HepG2 (cell line): ENCODE measurements around the gene ARHGAP31. TPM values are rescaled to one million over a fixed set of nuclear protein-coding genes. Genes with fewer than 3 reads are reported as not detected.

Experiments used
- ATAC-seq: fragments of 200-7000 bp; cut with Tn5 transposase; 3 replicates; pipeline ENCODE4 v1.9.1; 2020; ENCODE audit warnings: mild to moderate bottlenecking, moderate library complexity
- BruUV-seq: library from RNA; stranded (reverse); fragments of 400-500 nt; replicated peaks from 2 replicates; lab custom pipeline; 2021; lab: Mats Ljungman, UMichigan
- CTCF ChIA-PET: fragments of 300-600 bp; formaldehyde crosslinking; extraction: SDS; loops from one replicate; lab custom pipeline; 2021; ENCODE audit warnings: low total read pairs, inconsistent platforms, low intra/inter-chr PET ratio; lab: Yijun Ruan, JAX
- POLR2A ChIA-PET: fragments of 350-600 bp; sonication (Branson Sonifier 250); formaldehyde crosslinking; loops from one replicate; lab custom pipeline; 2020; ENCODE audit warnings: antibody characterized with exemption, inconsistent platforms; lab: Yijun Ruan, JAX
- DNase-seq: peaks from one replicate; pipeline ENCODE4 v3.0.0-alpha.2; 2015; ENCODE audit warnings: low spot score
- FAIRE-seq: peaks from 3 replicates; lab custom pipeline; 2011; peaks lifted over from hg19 to GRCh38; lab: Jason Lieb, UNC
- H2AFZ ChIP-seq: one replicate; pipeline ENCODE4 v1.6.1; 2011; ENCODE audit warnings: low read length, inconsistent platforms
- H3K27ac ChIP-seq: fragments of 300-600 bp; 3 replicates; pipeline ENCODE4 v1.8.0; 2011; ENCODE audit warnings: mixed run types, mild to moderate bottlenecking, mixed read lengths, low read length, inconsistent platforms; ENCODE audit not compliant: insufficient read depth; ENCODE audit errors: extremely low read length
- H3K27me3 ChIP-seq, 2 experiments: fragments of 200-600 bp in 1 of 2; 2 replicates in 1 of 2; 3 replicates in 1 of 2; pipeline versions ENCODE4 v1.6.0 to v1.8.0; 2011; ENCODE audit warnings: low read length in 2 of 2, mild to moderate bottlenecking in 2 of 2, moderate library complexity in 2 of 2, inconsistent platforms in 1 of 2; ENCODE audit not compliant: insufficient read depth in 2 of 2, control insufficient read depth in 1 of 2
- H3K36me3 ChIP-seq, 2 experiments: fragments of 200-600 bp in 1 of 2; replicated peaks in 1 of 2; 2 replicates in 1 of 2; 3 replicates in 1 of 2; pipeline versions ENCODE4 v1.5.1 to v1.8.0; 2011; ENCODE audit warnings: low read length in 2 of 2, inconsistent platforms in 1 of 2; ENCODE audit not compliant: insufficient read depth in 2 of 2, control insufficient read depth in 1 of 2
- H3K4me1 ChIP-seq: 2 replicates; pipeline ENCODE4 v1.5.1; 2012; ENCODE audit warnings: low read length, inconsistent platforms; ENCODE audit not compliant: insufficient read depth
- H3K4me2 ChIP-seq: 2 replicates; pipeline ENCODE4 v1.6.0; 2011; ENCODE audit warnings: low read depth, low read length, inconsistent platforms
- H3K4me3 ChIP-seq, 3 experiments: fragments of 200-600 bp in 1 of 3; sonication (generic), shearing (Covaris generic) in 1 of 3; replicated peaks in 1 of 3; 2 replicates each; pipeline ENCODE4 v1.5.1; 2011 to 2016; ENCODE audit warnings: low read length in 3 of 3, inconsistent platforms in 2 of 3, low read depth in 2 of 3, mild to moderate bottlenecking in 2 of 3, control low read depth in 1 of 3, mixed read lengths in 1 of 3; ENCODE audit not compliant: insufficient read depth in 1 of 3
- H3K79me2 ChIP-seq: one replicate; pipeline ENCODE4 v1.6.1; 2011; ENCODE audit warnings: low read length, inconsistent platforms; ENCODE audit not compliant: insufficient read depth
- H3K9ac ChIP-seq: 2 replicates; pipeline ENCODE4 v1.6.0; 2011; ENCODE audit warnings: mild to moderate bottlenecking, low read depth, low read length, inconsistent platforms; ENCODE audit not compliant: insufficient read depth
- H3K9me3 ChIP-seq: 2 replicates; pipeline ENCODE4 v1.5.1; 2012; ENCODE audit warnings: mild to moderate bottlenecking, low read length
- H4K20me1 ChIP-seq: 2 replicates; pipeline ENCODE4 v1.6.0; 2011; ENCODE audit warnings: inconsistent platforms, mild to moderate bottlenecking, low read length, moderate library complexity; ENCODE audit not compliant: insufficient read depth
- ATF1 ChIP-seq: IDR thresholded peaks from 2 replicates; pipeline ENCODE4 v1.6.1; 2016; ENCODE audit warnings: mild to moderate bottlenecking, control low read depth
- CHCHD3 ChIP-seq: sonication (generic); formaldehyde crosslinking; IDR thresholded peaks from 2 replicates; pipeline ENCODE4 v1.8.0; 2022; ENCODE audit warnings: mild to moderate bottlenecking, missing genetic modification reagents, moderate library complexity
- JDP2 ChIP-seq: sonication (generic); formaldehyde crosslinking; IDR thresholded peaks from 2 replicates; pipeline ENCODE4 v1.8.1; 2022; ENCODE audit warnings: missing genetic modification reagents, borderline replicate concordance
- JUN ChIP-seq: sonication (generic); formaldehyde crosslinking; IDR thresholded peaks from 2 replicates; pipeline ENCODE4 v1.4.0; 2020; ENCODE audit warnings: mild to moderate bottlenecking, missing genetic modification reagents
- KAT7 ChIP-seq: IDR thresholded peaks from 2 replicates; pipeline ENCODE4 v1.6.1; 2018; ENCODE audit warnings: borderline replicate concordance, missing compliant biosample characterization
- MIER2 ChIP-seq: IDR thresholded peaks from 2 replicates; pipeline ENCODE4 v1.6.1; 2016; ENCODE audit warnings: missing biosample characterization, missing genetic modification reagents
- MLLT10 ChIP-seq: sonication (generic); formaldehyde crosslinking; IDR thresholded peaks from 2 replicates; pipeline ENCODE4 v1.4.0; 2020; ENCODE audit warnings: missing genetic modification reagents
- NRL ChIP-seq: sonication (generic); formaldehyde crosslinking; IDR thresholded peaks from 2 replicates; pipeline ENCODE4 v1.5.0; 2020; ENCODE audit warnings: missing genetic modification reagents, mild to moderate bottlenecking, moderate library complexity, borderline replicate concordance
- ZBTB8A ChIP-seq: sonication (generic); formaldehyde crosslinking; IDR thresholded peaks from 2 replicates; pipeline ENCODE4 v1.4.0; 2020; ENCODE audit warnings: mild to moderate bottlenecking, low read depth, missing genetic modification reagents, borderline replicate concordance
- ZNF143 ChIP-seq: sonication (generic); formaldehyde crosslinking; IDR thresholded peaks from 2 replicates; pipeline ENCODE4 v1.4.0; 2020; ENCODE audit warnings: missing genetic modification reagents
- ZNF329 ChIP-seq: sonication (generic); formaldehyde crosslinking; IDR thresholded peaks from 2 replicates; pipeline ENCODE4 v1.9.0; 2021; ENCODE audit warnings: low read depth, mild to moderate bottlenecking, missing genetic modification reagents
- ZNF44 ChIP-seq: sonication (generic); formaldehyde crosslinking; IDR thresholded peaks from 2 replicates; pipeline ENCODE4 v1.5.1; 2020; ENCODE audit warnings: mild to moderate bottlenecking, missing genetic modification reagents
- ZNF441 ChIP-seq: sonication (generic); formaldehyde crosslinking; IDR thresholded peaks from 2 replicates; pipeline ENCODE4 v1.7.0; 2021; ENCODE audit warnings: missing genetic modification reagents, borderline replicate concordance
- ZNF550 ChIP-seq: sonication (generic); formaldehyde crosslinking; IDR thresholded peaks from 2 replicates; pipeline ENCODE4 v1.4.0; 2020; ENCODE audit warnings: mild to moderate bottlenecking, missing genetic modification reagents, borderline replicate concordance
- WGBS: methylation state at CpG from one replicate; pipeline ENCODE4 v1.1.6; 2017; ENCODE audit warnings: low lambda C conversion rate; 5-methylcytosine and 5-hydroxymethylcytosine counted together
- in situ Hi-C: cut with HindIII; loops from 2 replicates; pipeline ENCODE4 v1.10.0; 2017; ENCODE audit warnings: low pct_unique_long_range_greater_than_20kb; ENCODE audit not compliant: extremely low pct_ligation_motif_present
- intact Hi-C: fragments of 100-400 bp; cut with micrococcal nuclease; formaldehyde crosslinking; loops from one replicate; pipeline ENCODE4 v1.10.0; 2022; ENCODE audit not compliant: unreplicated experiment
- polyA plus RNA-seq, 8 experiments: library from polyadenylated mRNA; depleted of rRNA in 3 of 8; stranded (reverse) in 7 of 8; unstranded in 1 of 8; fragments of >200 nt; fragmentation: Illumina TruSeq in 4 of 8; extraction: Trizol in 4 of 8; gene quantifications; 2 replicates each; pipeline versions ENCODE4 v1.2.1 to v1.2.3, GENCODE V29; 2011 to 2016; ENCODE audit warnings: low read depth in 4 of 8, missing spikeins in 1 of 8, mixed read lengths in 1 of 8; ENCODE audit not compliant: insufficient read depth in 1 of 8
- total RNA-seq, 5 experiments: library from RNA; depleted of rRNA; stranded (reverse); fragments of >200 nt; fragmentation: Illumina TruSeq; extraction: Trizol; gene quantifications; 2 replicates each; pipeline ENCODE4 v1.2.3, GENCODE V29; 2016; ENCODE audit warnings: low read depth in 1 of 5
- TF ChIP-seq, protein P1 (sequence below): IDR thresholded peaks from 2 replicates; pipeline ENCODE4 v1.6.1; 2016
- TF ChIP-seq, protein P2 (sequence below): sonication (generic); formaldehyde crosslinking; IDR thresholded peaks from 2 replicates; pipeline ENCODE4 v1.8.1; 2023; ENCODE audit warnings: mild to moderate bottlenecking, moderate library complexity, missing genetic modification reagents
- TF ChIP-seq, protein P3 (sequence below): sonication (generic); formaldehyde crosslinking; IDR thresholded peaks from 2 replicates; pipeline ENCODE4 v1.4.0; 2020; ENCODE audit warnings: missing genetic modification reagents

ARHGAP31 gene
- total and polyA plus RNA-seq, 2 of the 13 experiments (the other 11 are each of a cell fraction or from before 2014, with no cell fraction given) = not detected

DNA sequence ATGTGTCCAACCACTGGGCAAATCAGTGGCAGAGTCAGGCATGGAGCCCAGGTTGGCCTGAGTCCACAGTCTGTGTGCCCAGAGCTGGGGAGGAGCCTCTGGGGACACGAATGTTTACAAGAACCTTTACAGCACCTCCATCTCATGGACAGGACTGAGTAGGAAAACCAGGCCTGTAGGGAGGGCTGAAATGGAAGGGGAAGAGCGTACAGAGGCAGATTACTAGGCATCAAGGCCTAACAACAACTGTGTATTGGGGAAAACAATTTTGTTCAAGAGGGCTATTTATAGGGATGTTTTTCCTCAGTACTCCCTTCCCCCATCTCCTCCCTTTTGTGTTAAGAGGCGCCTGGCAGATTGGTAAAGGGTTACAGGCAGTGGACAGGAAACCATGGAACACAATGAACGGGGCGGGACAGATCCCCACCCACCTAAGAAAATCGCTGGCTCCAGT, 15.1 kb upstream of the ARHGAP31 start:
- H3K4me2 ChIP-seq = no peak overlapping the region
- BruUV-seq = no TSS peak
- ATAC-seq = peak; percentile 61; the same call in 2 of the 3 replicates
- no peak for FAIRE-seq
- in situ Hi-C loops = no loop called here
- H3K9me3 ChIP-seq = peaks cover 9% of the 10 kb centered on the region
- CTCF ChIA-PET = no interaction called here
- 22% methylated on average over 6 of the region's 6 CpGs for WGBS
- H3K27ac ChIP-seq = no peak overlapping the region
- no peaks in the 10 kb centered on the region for H3K36me3 ChIP-seq
- DNase-seq = no peak
- H3K9ac ChIP-seq = no peak overlapping the region
- no peak for TF ChIP-seq NRL (CRISPR knock-in tag)
- TF ChIP-seq CHCHD3 = no peak
- no peak for TF ChIP-seq ZBTB8A (CRISPR knock-in tag)
- TF ChIP-seq ATF1 (CRISPR knock-in tag) = no peak
- no peak for TF ChIP-seq JDP2 (CRISPR knock-in tag)
- TF ChIP-seq, protein P1, sequence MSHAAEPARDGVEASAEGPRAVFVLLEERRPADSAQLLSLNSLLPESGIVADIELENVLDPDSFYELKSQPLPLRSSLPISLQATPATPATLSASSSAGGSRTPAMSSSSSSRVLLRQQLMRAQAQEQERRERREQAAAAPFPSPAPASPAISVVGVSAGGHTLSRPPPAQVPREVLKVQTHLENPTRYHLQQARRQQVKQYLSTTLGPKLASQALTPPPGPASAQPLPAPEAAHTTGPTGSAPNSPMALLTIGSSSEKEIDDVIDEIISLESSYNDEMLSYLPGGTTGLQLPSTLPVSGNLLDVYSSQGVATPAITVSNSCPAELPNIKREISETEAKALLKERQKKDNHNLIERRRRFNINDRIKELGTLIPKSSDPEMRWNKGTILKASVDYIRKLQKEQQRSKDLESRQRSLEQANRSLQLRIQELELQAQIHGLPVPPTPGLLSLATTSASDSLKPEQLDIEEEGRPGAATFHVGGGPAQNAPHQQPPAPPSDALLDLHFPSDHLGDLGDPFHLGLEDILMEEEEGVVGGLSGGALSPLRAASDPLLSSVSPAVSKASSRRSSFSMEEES = no peak
- no peak for TF ChIP-seq MLLT10 (CRISPR knock-in tag)
- TF ChIP-seq ZNF441 = no peak
- no peak for TF ChIP-seq ZNF329 (CRISPR knock-in tag)
- no peak for TF ChIP-seq ZNF44 (CRISPR knock-in tag)
- TF ChIP-seq KAT7 = no peak
- TF ChIP-seq, protein P2, sequence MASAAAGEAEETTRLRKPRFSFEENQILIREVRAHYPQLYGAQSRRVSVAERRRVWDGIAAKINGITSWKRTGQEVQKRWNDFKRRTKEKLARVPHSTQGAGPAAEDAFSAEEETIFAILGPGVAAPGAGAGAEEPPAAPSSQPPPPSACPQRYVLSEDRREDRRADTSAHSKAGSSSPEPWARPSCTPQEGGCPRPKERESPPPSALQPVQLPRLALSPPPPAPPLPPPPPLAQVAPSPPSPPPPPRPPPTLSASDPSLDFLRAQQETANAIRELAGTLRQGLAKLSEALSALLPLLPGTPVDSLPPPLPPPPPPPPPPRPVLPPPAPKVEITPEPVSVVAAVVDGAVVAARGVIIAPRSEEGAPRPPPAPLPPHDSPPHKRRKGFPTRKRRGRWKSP = no peak
- TF ChIP-seq, protein P3, sequence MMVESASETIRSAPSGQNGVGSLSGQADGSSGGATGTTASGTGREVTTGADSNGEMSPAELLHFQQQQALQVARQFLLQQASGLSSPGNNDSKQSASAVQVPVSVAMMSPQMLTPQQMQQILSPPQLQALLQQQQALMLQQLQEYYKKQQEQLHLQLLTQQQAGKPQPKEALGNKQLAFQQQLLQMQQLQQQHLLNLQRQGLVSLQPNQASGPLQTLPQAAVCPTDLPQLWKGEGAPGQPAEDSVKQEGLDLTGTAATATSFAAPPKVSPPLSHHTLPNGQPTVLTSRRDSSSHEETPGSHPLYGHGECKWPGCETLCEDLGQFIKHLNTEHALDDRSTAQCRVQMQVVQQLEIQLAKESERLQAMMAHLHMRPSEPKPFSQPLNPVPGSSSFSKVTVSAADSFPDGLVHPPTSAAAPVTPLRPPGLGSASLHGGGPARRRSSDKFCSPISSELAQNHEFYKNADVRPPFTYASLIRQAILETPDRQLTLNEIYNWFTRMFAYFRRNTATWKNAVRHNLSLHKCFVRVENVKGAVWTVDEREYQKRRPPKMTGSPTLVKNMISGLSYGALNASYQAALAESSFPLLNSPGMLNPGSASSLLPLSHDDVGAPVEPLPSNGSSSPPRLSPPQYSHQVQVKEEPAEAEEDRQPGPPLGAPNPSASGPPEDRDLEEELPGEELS (CRISPR knock-in tag) = no peak
- TF ChIP-seq ZNF550 (CRISPR knock-in tag) = no peak
- TF ChIP-seq ZNF143 (CRISPR knock-in tag) = no peak
- no peak for TF ChIP-seq JUN (CRISPR knock-in tag)
- TF ChIP-seq MIER2 (CRISPR knock-in tag) = no peak
- no peak overlapping the region for H3K4me3 ChIP-seq
- no peaks in the 10 kb centered on the region for H3K4me1 ChIP-seq
- no peaks in the 10 kb centered on the region for H3K79me2 ChIP-seq
- POLR2A ChIA-PET = no interaction called here
- H3K27me3 ChIP-seq = no peaks in the 10 kb centered on the region
- no peaks in the 10 kb centered on the region for H4K20me1 ChIP-seq
- intact Hi-C loops = no loop called here
- H2AFZ ChIP-seq = no peak overlapping the region
